Stimulated activated CD8-positive, alpha-beta memory T cell treated with anti-CD3 and anti-CD28 coated beads, Interleukin-2, amount 100 ng/mL, for 48 hours (primary cell): ENCODE measurements around the gene PAQR4.

ENCODE experiments used
- DNase-seq, 2 donors: peaks; one replicate each; pipeline ENCODE4 v3.0.0-alpha.2; 2020; ENCODE audit warnings: low read depth in 2 of 2

Gene PAQR4

DNA sequence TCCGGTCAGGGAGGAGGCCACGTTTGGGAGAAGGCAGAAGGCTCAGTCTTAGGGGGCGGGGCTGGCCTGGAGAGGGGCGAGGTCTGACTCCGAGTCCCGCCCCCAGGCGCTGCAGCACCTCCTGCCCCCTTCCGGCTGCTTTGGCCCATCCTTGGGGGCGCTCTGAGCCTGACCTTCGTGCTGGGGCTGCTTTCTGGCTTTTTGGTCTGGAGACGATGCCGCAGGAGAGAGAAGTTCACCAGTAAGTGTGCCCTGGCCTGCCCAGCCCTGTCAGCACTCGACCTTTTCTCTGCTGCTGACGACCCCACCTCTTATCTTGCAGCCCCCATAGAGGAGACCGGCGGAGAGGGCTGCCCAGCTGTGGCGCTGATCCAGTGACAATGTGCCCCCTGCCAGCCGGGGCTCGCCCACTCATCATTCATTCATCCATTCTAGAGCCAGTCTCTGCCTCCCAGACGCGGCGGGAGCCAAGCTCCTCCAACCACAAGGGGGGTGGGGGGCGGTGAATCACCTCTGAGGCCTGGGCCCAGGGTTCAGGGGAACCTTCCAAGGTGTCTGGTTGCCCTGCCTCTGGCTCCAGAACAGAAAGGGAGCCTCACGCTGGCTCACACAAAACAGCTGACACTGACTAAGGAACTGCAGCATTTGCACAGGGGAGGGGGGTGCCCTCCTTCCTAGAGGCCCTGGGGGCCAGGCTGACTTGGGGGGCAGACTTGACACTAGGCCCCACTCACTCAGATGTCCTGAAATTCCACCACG, 52.5 kb downstream of the PAQR4 start:
- DNase-seq: peak; percentile 80 to 84

DNA sequence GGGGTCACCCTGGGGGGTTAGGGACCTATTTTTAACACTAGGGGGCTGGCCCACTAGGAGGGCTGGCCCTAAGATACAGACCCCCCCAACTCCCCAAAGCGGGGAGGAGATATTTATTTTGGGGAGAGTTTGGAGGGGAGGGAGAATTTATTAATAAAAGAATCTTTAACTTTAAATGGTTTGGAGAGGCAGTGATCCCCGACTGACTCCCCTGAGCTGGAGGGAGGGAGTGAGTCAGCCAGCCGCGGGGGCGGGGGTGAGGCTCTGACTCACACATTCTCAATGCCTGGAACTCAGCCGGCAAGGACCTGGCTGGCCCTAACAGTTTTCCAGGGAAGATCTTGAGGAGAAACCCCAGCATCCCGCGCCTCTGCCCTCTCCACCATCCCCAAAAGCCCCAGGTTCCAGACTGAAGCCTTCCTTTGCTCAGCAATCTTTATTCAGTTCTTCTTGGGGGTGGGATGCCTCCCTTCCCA, 53.1 kb downstream of the PAQR4 start:
- DNase-seq: peak; percentile 84 to 87

DNA sequence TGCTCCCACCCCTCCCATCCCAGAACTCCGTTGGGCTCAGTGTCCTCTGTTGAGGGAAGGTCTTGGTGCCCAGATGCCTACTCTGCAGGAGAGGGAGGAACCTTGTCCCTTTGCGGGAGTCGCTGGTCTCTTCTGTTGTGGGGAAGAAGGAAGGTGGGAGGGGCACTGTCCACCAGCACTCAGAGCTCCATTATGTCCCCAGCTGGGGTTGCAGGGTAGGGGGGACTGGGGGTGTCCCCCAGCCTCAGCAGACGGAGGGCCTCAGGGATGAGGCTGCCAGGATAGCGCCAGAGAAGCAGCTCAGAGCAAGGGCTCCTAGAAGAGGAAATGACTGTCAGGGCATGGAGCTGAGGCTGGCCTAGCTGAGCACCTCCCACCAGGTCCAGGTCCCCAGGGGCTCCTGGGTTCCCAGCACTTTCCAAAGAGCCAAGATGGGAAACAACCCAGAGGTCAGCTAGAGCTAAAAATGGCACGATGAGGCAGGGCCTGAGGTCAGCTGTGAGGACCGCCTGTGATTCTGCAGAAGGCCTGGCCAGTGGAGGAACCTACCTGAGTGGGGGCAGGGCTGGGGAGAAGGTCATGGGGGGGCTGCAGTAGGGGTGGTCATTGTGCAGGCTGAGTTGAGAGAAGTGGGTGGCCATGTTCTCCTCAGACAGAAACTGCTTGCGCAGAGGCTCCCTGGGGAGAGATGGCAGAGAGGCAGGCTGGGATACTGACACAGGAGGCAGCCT, 53.7 kb downstream of the PAQR4 start:
- DNase-seq: no peak
